HG02870 (cell line): Measurements from ENCODE around the gene MSTO1.
"Not testable (repeated sequence)": the region's sequence is repeated elsewhere in the genome, so short reads cannot be mapped to it uniquely, and the experiment has no call there.

Source experiments
- ATAC-seq: cut with Tn5 transposase; IDR thresholded peaks from one replicate; pipeline ENCODE4 v1.9.1; 2021; ENCODE audit warnings: mild to moderate bottlenecking, moderate library complexity; ENCODE audit not compliant: unreplicated experiment

Gene MSTO1

GRCh38 chr1:155609515-155610256, at the start of gene MSTO1:
Gene MSTO1 (plus strand): TSS chr1:155610218. CDS start chr1:155610249, 31 bp downstream.
- peak; percentile 91 for ATAC-seq

GRCh38 chr1:155561779-155562580, 48.0 kb upstream of the MSTO1 start:
- peak; percentile 13 for ATAC-seq

- ATAC-seq, result peak; percentile 73
Measured at GRCh38 chr1:155562581-155563376, 47.2 kb upstream of the MSTO1 start, which contains the start of gene ASH1L. Gene ASH1L (minus strand): TSS chr1:155562803. CDS start chr1:155521519, 41,284 bp downstream.

- ATAC-seq, result not testable (repeated sequence)
Measured at GRCh38 chr1:155563377-155564022, 46.5 kb upstream of the MSTO1 start.

- no peak for ATAC-seq
Measured at GRCh38 chr1:155569988-155570592, 39.9 kb upstream of the MSTO1 start.

- no peak for ATAC-seq
Measured at GRCh38 chr1:155570593-155570990, 39.4 kb upstream of the MSTO1 start.

- no peak for ATAC-seq
Measured at GRCh38 chr1:155574077-155574476, 35.9 kb upstream of the MSTO1 start.

GRCh38 chr1:155575608-155576007, 34.4 kb upstream of the MSTO1 start:
- not testable (repeated sequence) for ATAC-seq

GRCh38 chr1:155583846-155584245, 26.2 kb upstream of the MSTO1 start:
- not testable (repeated sequence) for ATAC-seq

GRCh38 chr1:155589282-155589681, 20.7 kb upstream of the MSTO1 start:
- not testable (repeated sequence) for ATAC-seq

GRCh38 chr1:155590516-155591247, 19.3 kb upstream of the MSTO1 start:
- ATAC-seq, result not testable (repeated sequence)

GRCh38 chr1:155591770-155592169, 18.2 kb upstream of the MSTO1 start:
- no peak for ATAC-seq

GRCh38 chr1:155595877-155596474, 14.0 kb upstream of the MSTO1 start:
- not testable (repeated sequence) for ATAC-seq

- no peak for ATAC-seq
Measured at GRCh38 chr1:155596864-155597263, 13.2 kb upstream of the MSTO1 start.

- ATAC-seq, result no peak
Measured at GRCh38 chr1:155598842-155599331, 11.1 kb upstream of the MSTO1 start.

- ATAC-seq, result not testable (repeated sequence)
Measured at GRCh38 chr1:155599828-155600572, 10.0 kb upstream of the MSTO1 start.

GRCh38 chr1:155607708-155608107, 2.3 kb upstream of the MSTO1 start:
- no peak for ATAC-seq

GRCh38 chr1:155608888-155609225, 1.2 kb upstream of the MSTO1 start:
- no peak for ATAC-seq
